OCI-LY7 (cell line): Measurements from ENCODE around the gene CEP112.

Source experiments
- EZH2phosphoT487 ChIP-seq: fragments of 200-600 bp; sonication (generic); IDR thresholded peaks from 2 replicates; pipeline ENCODE4 v1.6.1; 2018; ENCODE audit warnings: low read depth, borderline replicate concordance, mild to moderate bottlenecking, mixed run types, antibody characterized with exemption, low read length, moderate library complexity, mixed read lengths
- TF ChIP-seq, protein P1 (sequence below): fragments of 200-600 bp; sonication (generic); conservative IDR thresholded peaks from 2 replicates; pipeline ENCODE4 v1.5.1; 2014; ENCODE audit warnings: mild to moderate bottlenecking, antibody characterized with exemption, low read length, moderate library complexity, mixed read lengths

DNA sequence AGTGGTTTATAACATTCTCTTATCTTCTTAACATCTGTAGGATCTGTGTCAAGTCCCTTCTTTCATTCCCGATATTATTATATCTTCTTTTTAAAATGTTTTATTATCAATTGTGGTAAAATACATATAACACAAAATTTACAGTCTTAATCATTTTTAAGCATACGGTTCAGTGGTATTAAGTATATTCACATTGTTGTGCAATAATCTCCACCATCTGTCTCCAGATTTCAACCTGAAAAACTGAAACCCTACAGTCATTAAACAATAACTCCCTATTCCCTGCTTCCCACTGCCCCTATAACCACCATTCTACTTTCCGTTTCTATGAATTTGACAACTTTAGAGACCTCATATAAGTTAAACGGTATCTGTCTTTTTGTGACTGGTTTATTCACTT is 45.5 kb downstream of the CEP112 start:
- TF ChIP-seq, protein P1, sequence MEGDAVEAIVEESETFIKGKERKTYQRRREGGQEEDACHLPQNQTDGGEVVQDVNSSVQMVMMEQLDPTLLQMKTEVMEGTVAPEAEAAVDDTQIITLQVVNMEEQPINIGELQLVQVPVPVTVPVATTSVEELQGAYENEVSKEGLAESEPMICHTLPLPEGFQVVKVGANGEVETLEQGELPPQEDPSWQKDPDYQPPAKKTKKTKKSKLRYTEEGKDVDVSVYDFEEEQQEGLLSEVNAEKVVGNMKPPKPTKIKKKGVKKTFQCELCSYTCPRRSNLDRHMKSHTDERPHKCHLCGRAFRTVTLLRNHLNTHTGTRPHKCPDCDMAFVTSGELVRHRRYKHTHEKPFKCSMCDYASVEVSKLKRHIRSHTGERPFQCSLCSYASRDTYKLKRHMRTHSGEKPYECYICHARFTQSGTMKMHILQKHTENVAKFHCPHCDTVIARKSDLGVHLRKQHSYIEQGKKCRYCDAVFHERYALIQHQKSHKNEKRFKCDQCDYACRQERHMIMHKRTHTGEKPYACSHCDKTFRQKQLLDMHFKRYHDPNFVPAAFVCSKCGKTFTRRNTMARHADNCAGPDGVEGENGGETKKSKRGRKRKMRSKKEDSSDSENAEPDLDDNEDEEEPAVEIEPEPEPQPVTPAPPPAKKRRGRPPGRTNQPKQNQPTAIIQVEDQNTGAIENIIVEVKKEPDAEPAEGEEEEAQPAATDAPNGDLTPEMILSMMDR: no peak
- TF ChIP-seq EZH2phosphoT487: no peak
